GM23338 (cell line): ENCODE data around the gene ELAVL2. TPM values are rescaled to one million over a fixed set of nuclear protein-coding genes. Genes with fewer than 3 reads are reported as not detected.

ENCODE experiments used
- NANOG ChIP-seq: IDR thresholded peaks from 2 replicates; pipeline ENCODE4 v1.6.1; 2016; ENCODE audit warnings: antibody characterized with exemption, borderline replicate concordance
- REST ChIP-seq: IDR thresholded peaks from one replicate; pipeline ENCODE4 v1.6.1; 2018; ENCODE audit warnings: antibody characterized with exemption; ENCODE audit not compliant: unreplicated experiment
- ZNF114 ChIP-seq: fragments of 250-450 bp; sonication (Bioruptor Pico); IDR thresholded peaks from 2 replicates; pipeline ENCODE4 v1.5.0; 2020; ENCODE audit warnings: mild to moderate bottlenecking, moderate library complexity
- ZNF331 ChIP-seq: fragments of 250-450 bp; sonication (Bioruptor Pico); IDR thresholded peaks from 2 replicates; pipeline ENCODE4 v1.5.0; 2020; ENCODE audit warnings: low read depth, mild to moderate bottlenecking, moderate library complexity
- ZNF462 ChIP-seq: fragments of 250-450 bp; sonication (Bioruptor Pico); IDR thresholded peaks from 2 replicates; pipeline ENCODE4 v1.5.0; 2020; ENCODE audit warnings: mild to moderate bottlenecking, moderate library complexity
- polyA plus RNA-seq: library from polyadenylated mRNA; unstranded; fragments of >200 nt; fragmentation: Nextera tagmentation; extraction: Ambion mirVana; gene quantifications from 2 replicates; pipeline ENCODE4 v1.2.1, GENCODE V29; 2016
- total RNA-seq: library from RNA; depleted of rRNA; stranded (reverse); fragments of >200 nt; shearing (Covaris generic); gene quantifications from 2 replicates; pipeline ENCODE4 v1.2.3, GENCODE V29; 2014

The ELAVL2 gene
- total and polyA plus RNA-seq, 2 experiments from 2014 or later: 18.6 to 42.4 TPM

- TF ChIP-seq ZNF462 (CRISPR knock-in tag): 0 out of 2 replicates have a peak, but pooled peaks have one; percentile 34
- no peak for TF ChIP-seq NANOG
- no peak for TF ChIP-seq ZNF331 (CRISPR knock-in tag)
- TF ChIP-seq REST: no peak
- no peak for TF ChIP-seq ZNF114 (CRISPR knock-in tag)
Observed at GRCh38 chr9:23659346-23660006, 166.6 kb downstream of the ELAVL2 start (continued).
